GM23248 (cell line): ENCODE data around the gene GABBR2. TPM values are rescaled to one million over a fixed set of nuclear protein-coding genes. Genes with fewer than 3 reads are reported as not detected.
A peak's percentile ranks its signal among the peaks of the same experiment; 100 is the strongest.

Experiments
- DNase-seq: peaks from one replicate; pipeline ENCODE4 v3.0.0-alpha.2; 2015
- H2AFZ ChIP-seq: fragments of 200-600 bp; sonication (generic); 2 replicates; pipeline ENCODE4 v1.6.1; 2016; ENCODE audit warnings: antibody characterized with exemption
- H3F3A ChIP-seq: fragments of 200-600 bp; sonication (generic); 2 replicates; pipeline ENCODE4 v1.6.1; 2016; ENCODE audit warnings: mild to moderate bottlenecking, antibody characterized with exemption, mixed run types; ENCODE audit not compliant: insufficient read depth
- H3K27ac ChIP-seq: fragments of 200-600 bp; sonication (generic); 2 replicates; pipeline ENCODE4 v1.5.1; 2016; ENCODE audit warnings: mild to moderate bottlenecking
- H3K27me3 ChIP-seq: fragments of 200-600 bp; sonication (generic); replicated peaks from 2 replicates; pipeline ENCODE4 v1.6.1; 2016; ENCODE audit warnings: mild to moderate bottlenecking; ENCODE audit not compliant: insufficient read depth
- H3K36me3 ChIP-seq: fragments of 200-600 bp; sonication (generic); 2 replicates; pipeline ENCODE4 v1.6.1; 2016; ENCODE audit warnings: low read depth, mild to moderate bottlenecking
- H3K4me1 ChIP-seq: fragments of 200-600 bp; sonication (generic); 2 replicates; pipeline ENCODE4 v1.6.1; 2016; ENCODE audit warnings: mild to moderate bottlenecking; ENCODE audit not compliant: insufficient read depth
- H3K4me2 ChIP-seq: fragments of 200-600 bp; sonication (generic); one replicate; pipeline ENCODE4 v1.6.1; 2016; ENCODE audit warnings: mild to moderate bottlenecking; ENCODE audit not compliant: unreplicated experiment
- H3K4me3 ChIP-seq: fragments of 200-600 bp; sonication (generic); 2 replicates; pipeline ENCODE4 v1.5.1; 2016; ENCODE audit warnings: mild to moderate bottlenecking
- H3K79me2 ChIP-seq: fragments of 200-600 bp; sonication (generic); 2 replicates; pipeline ENCODE4 v1.6.1; 2016; ENCODE audit warnings: mild to moderate bottlenecking; ENCODE audit not compliant: insufficient read depth
- H3K9ac ChIP-seq: fragments of 200-600 bp; sonication (generic); 2 replicates; pipeline ENCODE4 v1.6.1; 2016; ENCODE audit warnings: mild to moderate bottlenecking
- H3K9me2 ChIP-seq: fragments of 200-600 bp; sonication (generic); 2 replicates; pipeline ENCODE4 v1.6.1; 2016; ENCODE audit warnings: mixed run types, mild to moderate bottlenecking, moderate library complexity; ENCODE audit not compliant: insufficient read depth
- H3K9me3 ChIP-seq: fragments of 200-600 bp; sonication (generic); one replicate; pipeline ENCODE4 v1.6.1; 2017; ENCODE audit warnings: low read depth
- H4K20me1 ChIP-seq: fragments of 200-600 bp; sonication (generic); 2 replicates; pipeline ENCODE4 v1.6.0; 2016; ENCODE audit not compliant: insufficient read depth
- EZH2 ChIP-seq: fragments of 200-600 bp; sonication (generic); IDR thresholded peaks from 2 replicates; pipeline ENCODE4 v1.6.1; 2018; ENCODE audit warnings: antibody characterized with exemption, mild to moderate bottlenecking; ENCODE audit not compliant: insufficient read depth, poor library complexity, severe bottlenecking
- EZH2phosphoT487 ChIP-seq: fragments of 200-600 bp; sonication (generic); IDR thresholded peaks from 2 replicates; pipeline ENCODE4 v1.6.1; 2018; ENCODE audit warnings: antibody characterized with exemption, moderate library complexity, mild to moderate bottlenecking, low read depth; ENCODE audit not compliant: insufficient read depth
- WGBS, 2 experiments: methylation state at CpG; one replicate each; pipeline ENCODE4 v1.1.6; 2015 to 2017; ENCODE audit warnings: low lambda C conversion rate in 2 of 2, low coverage in 1 of 2; ENCODE audit errors: missing lambda C conversion rate in 2 of 2; 5-methylcytosine and 5-hydroxymethylcytosine counted together
- in situ Hi-C: fragments of 300-500 bp; cut with MboI; formaldehyde crosslinking; loops from 2 replicates; pipeline ENCODE4 v1.15.0; 2020
- polyA plus RNA-seq: library from polyadenylated mRNA; unstranded; fragments of >200 nt; fragmentation: Nextera tagmentation; extraction: Ambion mirVana; gene quantifications from 2 replicates; pipeline ENCODE4 v1.2.1, GENCODE V29; 2016
- total RNA-seq: library from RNA; depleted of rRNA; stranded (reverse); fragments of >200 nt; shearing (Covaris generic); gene quantifications from 2 replicates; pipeline ENCODE4 v1.2.3, GENCODE V29; 2014

Gene GABBR2
- total and polyA plus RNA-seq, 2 experiments from 2014 or later, result 7.5 to 13.4 TPM

DNA sequence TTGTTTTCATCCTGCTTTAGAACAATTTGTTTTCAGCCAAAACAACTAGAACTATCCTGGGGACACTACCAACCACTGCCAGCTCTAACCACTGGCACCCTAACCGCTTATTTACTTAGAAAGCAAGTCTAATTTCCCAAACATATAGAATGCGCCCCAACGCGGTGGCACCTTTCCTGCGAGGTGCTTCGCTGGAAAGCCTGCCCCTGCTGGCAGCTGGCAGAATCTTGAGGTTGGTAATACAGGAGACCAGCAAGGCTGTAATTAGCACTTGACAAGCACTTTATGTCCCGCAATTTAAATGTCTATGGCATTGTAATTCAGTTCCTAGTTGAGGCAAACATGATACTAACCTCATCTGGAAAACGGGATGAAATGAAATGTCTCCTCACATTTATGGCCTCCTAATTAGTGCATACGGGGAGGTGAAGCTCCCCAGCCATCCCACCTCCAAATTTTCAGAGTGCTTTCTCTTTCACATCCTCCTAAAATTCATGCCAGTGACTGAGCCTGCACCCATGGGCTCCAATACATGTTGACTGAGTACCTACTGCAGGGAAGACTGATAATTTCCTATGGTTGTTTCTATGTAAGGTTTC, 30.4 kb downstream of the GABBR2 start:
- Histone ChIP-seq H3F3A (no peaks in the 10 kb centered on the region), H3K9ac (no peak overlapping the region), H3K4me3 (no peak overlapping the region), H2AFZ (no peak overlapping the region), H3K27ac (no peak overlapping the region), H3K36me3 (no peaks in the 10 kb centered on the region), H3K4me2 (no peak overlapping the region), H3K4me1 (no peaks in the 10 kb centered on the region), H4K20me1 (no peaks in the 10 kb centered on the region), H3K79me2 (peaks cover 39% of the 10 kb centered on the region), H3K9me3 (no peaks in the 10 kb centered on the region), H3K9me2 (no peaks in the 10 kb centered on the region), H3K27me3 (no peaks in the 10 kb centered on the region)
- in situ Hi-C loops, result no loop called here
- DNase-seq, result peak; percentile 41
- TF ChIP-seq EZH2 (no peak), EZH2phosphoT487 (no peak)
- WGBS, 2 experiments, result 11 to 12% methylated on average over 9 of the region's 9 CpGs

DNA sequence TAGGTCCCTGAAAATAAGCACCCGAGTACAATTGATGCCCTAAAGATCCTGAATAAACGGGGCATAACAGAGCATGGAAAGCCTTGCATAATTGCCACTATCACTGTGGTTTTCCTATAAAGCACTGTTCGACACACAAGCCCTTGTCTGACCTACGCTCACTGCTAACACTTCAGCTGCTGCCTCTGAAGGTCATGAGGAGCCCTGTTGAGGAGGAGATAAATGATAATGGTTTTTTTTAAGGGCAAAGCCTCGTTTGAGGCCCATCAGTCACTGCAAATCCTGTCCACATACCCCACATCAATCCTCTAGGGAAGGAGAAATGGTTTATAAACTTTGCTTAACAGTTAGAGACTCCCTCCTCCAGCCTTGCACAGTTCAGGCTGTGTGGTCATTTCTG, 35.1 kb downstream of the GABBR2 start:
- TF ChIP-seq EZH2phosphoT487, result no peak
- no peak for TF ChIP-seq EZH2
- H3K27me3 ChIP-seq, result no peaks in the 10 kb centered on the region
- DNase-seq, result no peak

DNA sequence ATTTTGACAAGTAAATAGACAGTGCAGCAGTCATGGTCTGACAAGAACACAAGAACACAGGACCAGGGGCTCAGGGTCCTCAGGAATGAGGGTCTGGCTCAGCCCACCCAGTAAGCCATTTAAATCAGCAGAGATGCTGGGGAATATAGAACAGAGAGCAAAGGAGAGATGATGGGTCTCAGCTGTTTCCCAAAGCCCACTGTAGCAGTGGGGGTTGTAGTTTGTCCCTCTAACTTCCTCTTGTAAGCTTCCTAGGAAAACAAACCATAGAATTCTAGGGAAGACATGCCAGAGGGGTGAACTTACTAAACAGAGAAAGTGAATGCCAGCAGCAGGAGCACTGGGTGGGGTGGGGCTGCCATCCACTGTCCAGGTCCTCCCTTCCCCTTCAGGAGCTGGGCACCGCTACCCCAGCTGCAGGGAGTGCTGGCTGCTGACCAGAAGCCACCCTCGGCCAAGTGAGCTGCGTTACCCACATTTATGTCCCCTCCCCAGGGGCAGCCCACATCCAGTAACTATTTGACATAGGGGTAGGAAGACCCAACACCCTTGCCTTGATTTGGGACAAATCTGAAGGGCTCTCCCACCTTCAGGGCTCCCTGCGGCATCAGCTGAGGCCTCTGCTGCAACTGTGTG, 41.6 kb downstream of the GABBR2 start:
- Histone ChIP-seq H3F3A (no peaks in the 10 kb centered on the region), H2AFZ (no peak overlapping the region), H3K9ac (no peak overlapping the region), H3K4me1 (no peaks in the 10 kb centered on the region; the same call in 1 of the 2 replicates), H3K4me2 (no peak overlapping the region), H3K27ac (no peak overlapping the region), H3K4me3 (no peak overlapping the region), H3K36me3 (no peaks in the 10 kb centered on the region), H3K79me2 (peaks cover 14% of the 10 kb centered on the region), H4K20me1 (no peaks in the 10 kb centered on the region), H3K27me3 (no peaks in the 10 kb centered on the region), H3K9me3 (no peaks in the 10 kb centered on the region), H3K9me2 (peaks cover 4% of the 10 kb centered on the region; the same call in 1 of the 2 replicates)
- DNase-seq, result no peak
- in situ Hi-C loops, result no loop called here
- 56 to 57% methylated on average over 4 of the region's 4 CpGs for WGBS, 2 experiments
- TF ChIP-seq EZH2 (no peak), EZH2phosphoT487 (no peak)

More for the DNA sequence above, 35.1 kb downstream of the GABBR2 start:
- no peak overlapping the region for H2AFZ ChIP-seq
- H3K27ac ChIP-seq, result no peak overlapping the region
- peaks cover 31% of the 10 kb centered on the region for H3K79me2 ChIP-seq
- H3K36me3 ChIP-seq, result no peaks in the 10 kb centered on the region
- no peaks in the 10 kb centered on the region for H3K9me3 ChIP-seq
- in situ Hi-C loops, result no loop called here
- H4K20me1 ChIP-seq, result no peaks in the 10 kb centered on the region
- H3K9ac ChIP-seq, result no peak overlapping the region
- WGBS, 2 experiments, result 43 to 54% methylated on average over 5 of the region's 5 CpGs
- peaks cover 4% of the 10 kb centered on the region; the same call in 1 of the 2 replicates for H3K4me1 ChIP-seq
- no peak overlapping the region for H3K4me2 ChIP-seq
- no peaks in the 10 kb centered on the region for H3F3A ChIP-seq
- H3K9me2 ChIP-seq, result peaks cover 4% of the 10 kb centered on the region; the same call in 1 of the 2 replicates
- no peak overlapping the region for H3K4me3 ChIP-seq

- no peaks in the 10 kb centered on the region for H3K27me3 ChIP-seq
- peaks cover 2% of the 10 kb centered on the region; the same call in 1 of the 2 replicates for H3K9me2 ChIP-seq
- H3F3A ChIP-seq, result no peaks in the 10 kb centered on the region
- H3K36me3 ChIP-seq, result no peaks in the 10 kb centered on the region
- H2AFZ ChIP-seq, result no peak overlapping the region
- H3K9ac ChIP-seq, result no peak overlapping the region
- in situ Hi-C loops, result no loop called here
- H4K20me1 ChIP-seq, result no peaks in the 10 kb centered on the region
- no peaks in the 10 kb centered on the region for H3K9me3 ChIP-seq
- DNase-seq, result no peak
- peaks cover 14% of the 10 kb centered on the region for H3K79me2 ChIP-seq
- H3K4me2 ChIP-seq, result no peak overlapping the region
- H3K4me3 ChIP-seq, result no peak overlapping the region
- no peaks in the 10 kb centered on the region; the same call in 1 of the 2 replicates for H3K4me1 ChIP-seq
- H3K27ac ChIP-seq, result no peak overlapping the region
- WGBS, 2 experiments, result 47 to 54% methylated on average over 4 of the region's 4 CpGs
- no peak for TF ChIP-seq EZH2phosphoT487
- TF ChIP-seq EZH2, result no peak
These were observed 43.2 kb downstream of the GABBR2 start for GRCh38 chr9:98665501-98665900.
